Neuronal stem cell (in vitro differentiated cells): ENCODE measurements around the gene SFMBT2.

ENCODE experiments used
- DNase-seq: peaks from one replicate; pipeline ENCODE4 v3.0.0-alpha.2; 2013; ENCODE audit warnings: low spot score
- H2AFZ ChIP-seq: one replicate; pipeline ENCODE4 v1.6.1; 2013; ENCODE audit warnings: mild to moderate bottlenecking, low read length, inconsistent platforms
- H2AK5ac ChIP-seq: 2 replicates; pipeline ENCODE4 v1.6.1; 2013; ENCODE audit warnings: low read depth, mild to moderate bottlenecking, inconsistent platforms, low read length, moderate library complexity, mixed read lengths
- H2BK120ac ChIP-seq: 2 replicates; pipeline ENCODE4 v1.6.1; 2013; ENCODE audit warnings: low read depth, mild to moderate bottlenecking, inconsistent platforms, low read length, moderate library complexity, mixed read lengths
- H2BK12ac ChIP-seq: one replicate; pipeline ENCODE4 v1.6.1; 2013; ENCODE audit warnings: low read length, inconsistent platforms
- H2BK15ac ChIP-seq: 2 replicates; pipeline ENCODE4 v1.6.1; 2013; ENCODE audit warnings: mild to moderate bottlenecking, low read length, inconsistent platforms, mixed read lengths
- H2BK5ac ChIP-seq: one replicate; pipeline ENCODE4 v1.6.1; 2013; ENCODE audit warnings: inconsistent platforms, mild to moderate bottlenecking, low read length, moderate library complexity
- H3K14ac ChIP-seq: one replicate; pipeline ENCODE4 v1.6.1; 2013; ENCODE audit warnings: low read length, inconsistent platforms
- H3K18ac ChIP-seq: 2 replicates; pipeline ENCODE4 v1.6.1; 2013; ENCODE audit warnings: low read length, inconsistent platforms
- H3K23ac ChIP-seq: 2 replicates; pipeline ENCODE4 v1.6.1; 2013; ENCODE audit warnings: low read depth, mild to moderate bottlenecking, mixed read lengths, low read length, inconsistent platforms; ENCODE audit not compliant: poor library complexity
- H3K27ac ChIP-seq: replicated peaks from 3 replicates; pipeline ENCODE4 v1.5.1; 2013; ENCODE audit warnings: low read length, inconsistent platforms
- H3K27me3 ChIP-seq, 3 experiments: 2 replicates each; pipeline ENCODE4 v1.6.1; 2013; ENCODE audit warnings: low read length in 3 of 3, mild to moderate bottlenecking in 2 of 3, inconsistent platforms in 1 of 3, low read depth in 1 of 3, mixed read lengths in 1 of 3, moderate library complexity in 1 of 3; ENCODE audit not compliant: control insufficient read depth in 3 of 3, insufficient read depth in 3 of 3
- H3K36me3 ChIP-seq, 2 donors: replicated peaks in 1 of 2; 2 replicates each; pipeline ENCODE4 v1.6.1; 2013; ENCODE audit warnings: low read length in 2 of 2; ENCODE audit not compliant: control insufficient read depth in 2 of 2, insufficient read depth in 2 of 2
- H3K4ac ChIP-seq: 2 replicates; pipeline ENCODE4 v1.6.1; 2013; ENCODE audit warnings: inconsistent platforms, mild to moderate bottlenecking, low read length, moderate library complexity
- H3K4me1 ChIP-seq, 2 donors: 1 replicate in 1 of 2; 2 replicates in 1 of 2; pipeline ENCODE4 v1.6.1; 2013; ENCODE audit warnings: low read length in 2 of 2, low read depth in 1 of 2; ENCODE audit not compliant: control insufficient read depth in 2 of 2, insufficient read depth in 1 of 2
- H3K4me2 ChIP-seq: one replicate; pipeline ENCODE4 v1.6.1; 2013; ENCODE audit warnings: mild to moderate bottlenecking, low read length, inconsistent platforms; ENCODE audit not compliant: insufficient read depth, poor library complexity, severe bottlenecking
- H3K4me3 ChIP-seq, 2 donors: 2 replicates each; pipeline ENCODE4 v1.5.1; 2013; ENCODE audit warnings: low read length in 2 of 2, mild to moderate bottlenecking in 2 of 2, inconsistent platforms in 1 of 2, moderate library complexity in 1 of 2
- H3K79me1 ChIP-seq: one replicate; pipeline ENCODE4 v1.6.1; 2013; ENCODE audit warnings: low read depth, mild to moderate bottlenecking, inconsistent platforms, low read length, moderate library complexity
- H3K9ac ChIP-seq: one replicate; pipeline ENCODE4 v1.6.1; 2013; ENCODE audit warnings: mild to moderate bottlenecking, low read depth, low read length, inconsistent platforms; ENCODE audit not compliant: poor library complexity
- H3K9me3 ChIP-seq, 2 donors: replicated peaks in 1 of 2; 2 replicates each; pipeline versions ENCODE3 to v1.6.1; 2013; ENCODE audit warnings: low read length in 2 of 2, mild to moderate bottlenecking in 2 of 2, inconsistent platforms in 1 of 2, low read depth in 1 of 2, mixed read lengths in 1 of 2, moderate library complexity in 1 of 2; ENCODE audit not compliant: control insufficient read depth in 2 of 2, insufficient read depth in 1 of 2
- H4K8ac ChIP-seq: one replicate; pipeline ENCODE4 v1.6.1; 2013; ENCODE audit warnings: low read depth, mild to moderate bottlenecking, inconsistent platforms, low read length, moderate library complexity
- H4K91ac ChIP-seq: one replicate; pipeline ENCODE4 v1.6.1; 2013; ENCODE audit warnings: low read length, low read depth, mild to moderate bottlenecking, inconsistent platforms; ENCODE audit not compliant: poor library complexity
- WGBS, 2 donors: extraction: QIAGEN DNeasy Blood & Tissue Kit; methylation state at CpG; one replicate each; pipeline ENCODE4 v1.1.7; 2013; ENCODE audit warnings: missing lambda C conversion rate in 2 of 2, mixed read lengths in 1 of 2; ENCODE audit not compliant: insufficient read length in 2 of 2, insufficient replicate concordance in 1 of 2; ENCODE audit errors: extremely low coverage in 2 of 2; 5-methylcytosine and 5-hydroxymethylcytosine counted together

SFMBT2 gene

GRCh38 chr10:7306147-7306546, 104.7 kb downstream of the SFMBT2 start:
- Histone ChIP-seq H2BK15ac (no peak overlapping the region), H3K18ac (no peak overlapping the region), H2BK120ac (no peak overlapping the region), H3K4ac (no peak overlapping the region), H3K4me3 (no peak overlapping the region), H3K4me2 (no peak overlapping the region), H4K91ac (no peak overlapping the region), H4K8ac (no peak overlapping the region), H2BK5ac (no peak overlapping the region), H3K14ac (no peak overlapping the region), H3K4me1 (peaks cover 9% of the 10 kb centered on the region in 2 donors), H2AK5ac (no peak overlapping the region), H3K23ac (no peak overlapping the region), H3K27ac (no peak overlapping the region), H2BK12ac (no peak overlapping the region), H3K36me3 (no peaks in the 10 kb centered on the region), H3K9ac (no peak overlapping the region), H3K27me3 (no peaks in the 10 kb centered on the region), H3K79me1 (no peaks in the 10 kb centered on the region), H3K9me3 (peaks cover 0 to 2% of the 10 kb centered on the region in 2 donors), H2AFZ (no peak overlapping the region)
- no peak for DNase-seq
- no CpG with 5 or more reads among the region's 9 CpGs for WGBS, 2 donors

- Histone ChIP-seq H3K27me3 (no peaks in the 10 kb centered on the region), H3K4me3 (no peak overlapping the region), H3K9me3 (peaks cover 0 to 2% of the 10 kb centered on the region in 2 donors), H3K36me3 (no peaks in the 10 kb centered on the region), H4K8ac (no peak overlapping the region), H2BK12ac (no peak overlapping the region), H3K4me1 (peaks cover 9 to 11% of the 10 kb centered on the region in 2 donors), H3K14ac (no peak overlapping the region), H3K18ac (no peak overlapping the region), H3K23ac (no peak overlapping the region), H3K4me2 (no peak overlapping the region), H3K4ac (no peak overlapping the region), H2BK120ac (no peak overlapping the region), H3K27ac (no peak overlapping the region), H2BK15ac (no peak overlapping the region), H4K91ac (no peak overlapping the region), H3K9ac (no peak overlapping the region), H3K79me1 (no peaks in the 10 kb centered on the region), H2AK5ac (no peak overlapping the region), H2BK5ac (no peak overlapping the region), H2AFZ (no peak overlapping the region)
- WGBS, 2 donors: no CpG with 5 or more reads among the region's 6 CpGs
- no peak for DNase-seq
These were observed 105.8 kb downstream of the SFMBT2 start for GRCh38 chr10:7305053-7305452.

- Histone ChIP-seq H3K27ac (no peak overlapping the region), H3K27me3 (no peaks in the 10 kb centered on the region), H3K18ac (no peak overlapping the region), H3K4me1 (peaks cover 9 to 11% of the 10 kb centered on the region in 2 donors), H2BK15ac (no peak overlapping the region), H3K36me3 (no peaks in the 10 kb centered on the region), H3K14ac (no peak overlapping the region), H3K4ac (no peak overlapping the region), H4K91ac (no peak overlapping the region), H3K79me1 (no peaks in the 10 kb centered on the region), H3K4me3 (no peak overlapping the region), H3K9me3 (peaks cover 0 to 2% of the 10 kb centered on the region in 2 donors), H4K8ac (no peak overlapping the region), H2AFZ (no peak overlapping the region), H2BK5ac (no peak overlapping the region), H3K4me2 (no peak overlapping the region), H2BK12ac (no peak overlapping the region), H2BK120ac (no peak overlapping the region), H3K23ac (no peak overlapping the region), H2AK5ac (no peak overlapping the region), H3K9ac (no peak overlapping the region)
- no peak for DNase-seq
- no CpG with 5 or more reads among the region's 4 CpGs for WGBS, 2 donors
These were observed 106.7 kb downstream of the SFMBT2 start for GRCh38 chr10:7304110-7304509.

GRCh38 chr10:7302930-7303557, 107.8 kb downstream of the SFMBT2 start:
- no peak overlapping the region for H3K23ac ChIP-seq
- H3K4ac ChIP-seq: no peak overlapping the region
- no peak overlapping the region for H3K14ac ChIP-seq
- no peaks in the 10 kb centered on the region for H3K79me1 ChIP-seq
- no CpG with 5 or more reads among the region's 2 CpGs for WGBS, 2 donors
- no peak overlapping the region for H3K27ac ChIP-seq
- no peak overlapping the region for H4K91ac ChIP-seq
- no peak overlapping the region for H3K4me2 ChIP-seq
- no peak overlapping the region for H3K4me3 ChIP-seq
- no peak overlapping the region for H2BK120ac ChIP-seq
- no peak overlapping the region for H3K9ac ChIP-seq
- no peak overlapping the region for H2BK12ac ChIP-seq
- no peak overlapping the region for H2BK5ac ChIP-seq
- no peaks in the 10 kb centered on the region for H3K9me3 ChIP-seq
- no peak overlapping the region for H2AK5ac ChIP-seq
- no peak overlapping the region for H2BK15ac ChIP-seq
- peaks cover 9 to 12% of the 10 kb centered on the region in 2 donors for H3K4me1 ChIP-seq
- no peak overlapping the region for H3K18ac ChIP-seq
- no peak for DNase-seq
- H3K36me3 ChIP-seq: no peaks in the 10 kb centered on the region
- H4K8ac ChIP-seq: no peak overlapping the region
- H3K27me3 ChIP-seq: no peaks in the 10 kb centered on the region
- H2AFZ ChIP-seq: no peak overlapping the region
